ENCODE data around the gene JSRP1. TPM values are rescaled to one million over a fixed set of nuclear protein-coding genes. Genes with fewer than 3 reads are reported as not detected.

JSRP1 gene
- total RNA-seq, 1 donor from 2014 or later: 2.0 TPM

DNA sequence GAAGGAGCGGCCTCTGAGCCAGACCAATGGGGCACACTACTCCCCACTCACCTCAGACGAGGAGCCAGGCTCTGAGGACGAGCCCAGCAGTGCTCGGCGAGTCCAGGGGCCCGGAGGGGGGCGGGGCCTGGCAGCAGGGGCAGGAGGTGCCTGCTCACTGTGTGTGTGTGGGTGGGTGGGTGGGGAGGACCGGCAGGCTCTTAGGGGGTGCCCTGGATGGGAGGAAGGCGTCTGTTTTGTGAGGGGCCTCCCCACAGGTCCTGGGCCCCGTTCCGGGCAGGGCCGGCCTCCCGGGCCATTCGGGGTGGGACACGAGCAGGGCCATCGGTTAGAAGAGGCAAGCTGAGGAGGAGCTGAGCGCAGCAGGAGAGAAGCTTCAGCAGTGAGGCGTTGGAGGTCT, 32.8 kb downstream of the JSRP1 start:
- FAIRE-seq (no peak), DNase-seq (ENCODE audit: low spot score in 2 of 2) (no peak)

- no peak for DNase-seq (ENCODE audit: low spot score in 2 of 2)
Observed at GRCh38 chr19:2221918-2222317, 34.3 kb downstream of the JSRP1 start.

GRCh38 chr19:2221250-2221831, 34.9 kb downstream of the JSRP1 start:
- FAIRE-seq: no peak
- DNase-seq (ENCODE audit: low spot score in 2 of 2): no peak

More at GRCh38 chr19:2221918-2222317, 34.3 kb downstream of the JSRP1 start:
- FAIRE-seq: no peak

DNA sequence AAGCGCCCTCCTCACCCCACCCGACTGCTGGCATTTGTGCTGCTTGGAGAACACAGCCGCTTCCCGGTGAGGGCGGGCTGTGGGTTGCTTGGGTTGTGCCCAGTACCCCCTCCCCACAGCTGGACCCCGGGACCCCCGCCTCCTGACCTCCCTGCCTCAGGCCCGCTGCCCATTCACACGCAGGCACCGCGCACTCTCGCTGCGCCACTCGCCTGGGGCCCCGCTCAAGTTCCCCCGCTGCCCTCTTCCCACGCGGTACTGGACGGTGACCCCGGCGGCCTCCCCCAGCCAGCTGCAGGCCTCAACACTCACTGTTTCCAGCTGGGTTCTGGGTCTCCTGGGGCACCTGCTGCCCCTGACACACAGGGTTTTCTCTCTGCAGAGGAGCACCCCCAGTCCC, 36.5 kb downstream of the JSRP1 start:
- FAIRE-seq: no peak
- no peak for DNase-seq (ENCODE audit: low spot score in 2 of 2)

DNA sequence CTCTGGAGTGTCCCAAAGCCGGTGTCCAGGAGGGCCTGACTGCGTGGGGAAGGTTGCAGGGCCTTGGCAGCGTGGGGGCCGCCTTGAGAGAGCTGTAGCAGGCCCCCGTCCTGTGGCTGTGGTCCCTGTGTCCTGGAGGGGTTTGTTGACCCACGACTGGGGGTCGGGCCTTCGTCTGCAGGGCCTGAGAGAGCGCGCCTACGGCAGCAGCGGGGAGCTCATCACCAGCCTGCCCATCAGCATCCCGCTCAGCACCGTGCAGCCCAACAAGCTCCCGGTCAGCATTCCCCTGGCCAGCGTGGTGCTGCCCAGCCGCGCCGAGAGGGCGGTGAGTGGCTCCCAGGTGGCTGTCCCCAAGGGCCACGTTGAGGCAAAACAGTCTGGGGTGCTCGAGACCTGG, 38.6 kb downstream of the JSRP1 start:
- no peak for DNase-seq (ENCODE audit: low spot score in 2 of 2)
- no peak for FAIRE-seq

- DNase-seq (ENCODE audit: low spot score in 2 of 2) (no peak), FAIRE-seq (no peak)
Observed at GRCh38 chr19:2216361-2217225, 39.6 kb downstream of the JSRP1 start.

DNA sequence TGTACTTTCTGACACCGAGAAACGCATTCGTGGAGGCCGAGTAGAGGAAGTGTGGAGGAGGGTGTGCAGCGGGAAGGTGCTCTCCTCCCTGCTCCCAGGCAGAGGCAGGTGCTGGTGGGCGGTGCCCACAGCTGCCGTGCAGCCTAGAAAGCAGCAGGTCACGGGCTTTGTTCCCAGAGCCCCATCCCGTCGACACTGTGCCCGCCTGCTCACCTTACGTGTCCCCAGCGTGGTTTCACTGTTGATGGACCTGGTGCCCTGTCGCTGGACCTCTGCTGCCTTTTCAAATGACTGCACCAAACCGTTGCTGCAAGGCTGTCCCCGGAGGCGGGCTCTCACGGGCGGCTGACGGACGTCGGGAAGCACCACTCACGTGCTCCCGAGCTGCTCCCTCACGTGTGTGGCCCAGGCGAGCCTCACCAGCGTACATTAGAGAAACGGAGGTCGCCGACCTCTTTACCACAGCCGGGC, 40.9 kb downstream of the JSRP1 start:
- DNase-seq (ENCODE audit: low spot score in 2 of 2) (no peak), FAIRE-seq (no peak)

- FAIRE-seq (no peak), DNase-seq (ENCODE audit: low spot score in 2 of 2) (no peak)
Observed at GRCh38 chr19:2214251-2214650, 42.0 kb downstream of the JSRP1 start.

- DNase-seq (ENCODE audit: low spot score in 2 of 2): no peak
- no peak for FAIRE-seq
Observed at GRCh38 chr19:2213799-2214198, 42.4 kb downstream of the JSRP1 start.

GRCh38 chr19:2212861-2213711, 43.1 kb downstream of the JSRP1 start:
- FAIRE-seq (no peak), DNase-seq (ENCODE audit: low spot score in 2 of 2) (no peak)

- no peak for FAIRE-seq
- no peak for DNase-seq (ENCODE audit: low spot score in 2 of 2)
Observed at GRCh38 chr19:2210987-2211740, 45.1 kb downstream of the JSRP1 start.

- FAIRE-seq: no peak
Observed at GRCh38 chr19:2210206-2210605, 46.0 kb downstream of the JSRP1 start.

GRCh38 chr19:2209408-2209807, 46.8 kb downstream of the JSRP1 start:
- no peak for DNase-seq (ENCODE audit: low spot score in 2 of 2)
- no peak for FAIRE-seq

More at GRCh38 chr19:2210206-2210605, 46.0 kb downstream of the JSRP1 start:
- DNase-seq (ENCODE audit: low spot score in 2 of 2): no peak

DNA sequence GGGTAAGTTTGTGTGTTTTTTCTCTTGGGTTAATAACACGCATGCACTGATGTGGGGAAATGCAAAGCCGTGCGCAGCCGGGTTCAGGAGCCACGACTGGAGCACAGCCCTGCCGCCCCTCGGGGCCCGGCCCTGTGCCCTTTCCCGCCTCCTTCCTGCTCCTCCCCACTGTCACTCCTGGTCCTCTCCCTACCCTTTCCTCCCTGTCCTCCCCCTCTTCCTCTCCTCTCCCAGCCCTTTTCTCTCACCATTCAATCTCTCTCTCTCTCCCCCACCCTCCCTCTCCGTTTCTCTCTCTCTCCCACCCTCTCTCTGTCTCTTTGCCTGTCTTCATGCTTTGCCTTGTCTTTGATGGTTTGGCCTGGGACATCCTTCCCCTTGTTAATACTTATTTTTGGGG, 47.2 kb downstream of the JSRP1 start:
- FAIRE-seq (no peak), DNase-seq (ENCODE audit: low spot score in 2 of 2) (no peak)

DNA sequence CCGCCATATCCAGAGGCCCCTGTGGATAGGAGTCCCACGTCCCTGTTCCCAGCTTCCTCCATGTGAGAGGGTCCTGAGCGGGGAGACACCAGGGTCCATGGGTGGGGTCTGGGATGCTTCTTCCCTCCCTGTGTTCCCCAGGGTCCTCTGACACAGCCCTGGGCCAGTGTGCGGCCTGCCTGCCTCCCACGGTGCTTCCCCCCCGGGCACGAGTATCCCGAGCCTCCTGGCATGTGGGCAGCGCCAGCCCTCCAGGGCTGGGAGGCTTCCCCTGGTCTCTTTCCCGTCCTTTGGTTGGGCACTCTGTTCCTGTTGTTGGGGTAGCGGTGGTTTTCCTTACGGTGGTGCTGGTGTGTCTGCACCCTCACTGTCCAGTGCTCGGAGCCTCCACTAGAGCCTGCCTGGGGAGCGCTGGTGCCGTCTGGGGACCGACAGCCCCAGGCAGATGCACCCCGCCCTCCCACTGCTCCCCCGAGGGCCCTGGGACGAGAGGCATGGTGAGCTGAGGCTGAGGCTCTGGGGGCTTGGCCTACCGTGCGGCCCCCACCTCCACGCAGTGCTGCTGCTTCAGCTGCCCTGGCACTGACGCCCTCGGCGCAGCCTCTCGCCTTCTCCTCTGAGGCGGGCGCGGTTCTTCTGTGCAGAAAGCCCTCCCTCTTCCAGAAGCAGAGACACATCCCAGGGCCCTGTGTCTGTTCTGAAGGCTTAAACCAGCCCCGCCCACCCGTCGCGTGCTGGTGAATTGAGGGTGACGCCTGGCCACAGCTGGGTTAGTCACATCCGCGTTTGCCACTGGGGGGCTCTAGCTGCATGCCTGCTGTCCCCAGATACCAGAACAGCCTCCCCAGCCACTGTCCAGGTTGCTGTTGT, 48.0 kb downstream of the JSRP1 start:
- DNase-seq (ENCODE audit: low spot score in 2 of 2) (peak in 1 of 2 donors; percentile 67), FAIRE-seq (no peak)

GRCh38 chr19:2207008-2207407, 49.2 kb downstream of the JSRP1 start:
- DNase-seq (ENCODE audit: low spot score in 2 of 2) (no peak), FAIRE-seq (no peak)

GRCh38 chr19:2202366-2202765, 53.9 kb downstream of the JSRP1 start:
- FAIRE-seq: no peak
- DNase-seq (ENCODE audit: low spot score in 2 of 2): no peak
